ENCODE measurements around the gene ZNF512.
"Not testable (repeated sequence)": the region's sequence is repeated elsewhere in the genome, so short reads cannot be mapped to it uniquely, and the experiment has no call there.

The ZNF512 gene

GRCh38 chr2:27584597-27584996, 1.8 kb downstream of the ZNF512 start:
- DNase-seq, result no peak

GRCh38 chr2:27587025-27587424, 4.2 kb downstream of the ZNF512 start:
- peak; percentile 2 for DNase-seq

DNA sequence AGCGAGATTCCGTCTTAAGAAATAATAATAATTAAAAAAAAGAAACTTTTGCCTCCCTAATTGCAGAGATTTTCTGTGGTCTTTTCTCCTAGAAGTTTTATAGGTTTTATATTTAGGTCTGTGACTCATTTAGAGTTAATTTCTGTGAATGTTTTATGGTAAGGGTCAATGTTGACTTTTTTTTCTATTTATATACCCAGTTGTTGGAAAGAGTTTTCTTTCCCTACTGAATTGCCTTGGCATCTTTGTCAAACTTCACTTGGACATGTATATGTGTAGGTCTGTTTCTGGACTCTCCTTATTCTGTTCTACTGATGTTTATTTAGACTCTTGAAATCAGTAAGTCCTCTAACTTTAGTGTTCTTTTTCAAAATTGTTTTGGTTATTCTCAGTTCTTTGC, 5.5 kb downstream of the ZNF512 start:
- no peak for DNase-seq

- DNase-seq, result no peak
Measured at GRCh38 chr2:27591745-27592144, 8.9 kb downstream of the ZNF512 start.

GRCh38 chr2:27593240-27593639, 10.4 kb downstream of the ZNF512 start:
- DNase-seq, result no peak

DNA sequence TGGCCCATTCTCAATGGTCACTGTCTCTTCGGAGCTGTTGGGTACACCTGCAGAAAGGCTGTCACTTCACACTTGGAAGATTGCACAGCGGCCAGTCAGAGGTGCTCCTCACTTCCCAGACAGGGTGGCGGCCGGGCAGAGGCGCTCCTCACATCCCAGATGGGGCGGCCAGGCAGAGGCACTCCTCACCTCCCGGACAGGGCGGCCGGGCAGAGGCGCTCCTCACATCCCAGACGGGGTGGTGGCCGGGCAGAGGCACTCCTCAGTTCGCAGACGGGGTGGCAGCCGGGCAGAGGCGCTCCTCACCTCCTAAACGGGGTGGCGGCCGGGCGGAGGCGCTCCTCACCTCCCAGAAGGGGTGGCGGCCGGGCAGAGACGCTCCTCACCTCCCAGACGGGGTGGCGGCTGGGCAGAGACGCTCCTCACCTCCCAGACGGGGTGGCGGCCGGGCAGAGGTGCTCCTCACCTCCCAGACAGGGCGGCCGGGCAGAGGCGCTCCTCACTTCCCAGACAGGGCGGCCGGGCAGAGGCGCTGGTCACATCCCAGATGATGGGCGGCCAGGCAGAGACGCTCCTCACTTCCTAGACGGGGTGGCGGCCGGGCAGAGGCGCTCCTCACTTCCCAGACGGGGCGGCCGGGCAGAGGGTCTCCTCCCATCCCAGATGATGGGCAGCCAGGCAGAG, 11.3 kb downstream of the ZNF512 start:
- not testable (repeated sequence) for DNase-seq

DNA sequence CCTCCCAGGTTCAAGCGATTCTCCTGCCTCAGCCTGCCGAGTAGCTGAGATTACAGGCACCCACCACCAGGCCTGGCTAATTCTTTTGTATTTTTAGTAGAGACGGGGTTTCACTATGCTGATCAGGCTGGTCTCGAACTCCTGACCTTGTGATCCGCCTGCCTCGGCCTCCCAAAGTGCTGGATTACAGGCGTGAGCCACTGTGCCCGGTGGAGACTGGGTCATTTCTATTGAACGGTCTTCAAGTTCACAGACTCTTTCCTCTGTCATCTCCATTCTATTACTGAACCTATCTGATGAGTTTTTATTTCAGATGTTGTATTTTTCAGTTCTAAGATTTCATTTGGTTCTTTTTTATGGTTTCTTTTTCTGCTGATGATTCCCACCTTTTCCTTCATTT, 12.6 kb downstream of the ZNF512 start:
- DNase-seq, result not testable (repeated sequence)

- no peak for DNase-seq
Measured at GRCh38 chr2:27596627-27597026, 13.8 kb downstream of the ZNF512 start.

GRCh38 chr2:27606611-27607010, 23.8 kb downstream of the ZNF512 start:
- no peak for DNase-seq

GRCh38 chr2:27613985-27614384, 31.1 kb downstream of the ZNF512 start:
- no peak for DNase-seq

DNA sequence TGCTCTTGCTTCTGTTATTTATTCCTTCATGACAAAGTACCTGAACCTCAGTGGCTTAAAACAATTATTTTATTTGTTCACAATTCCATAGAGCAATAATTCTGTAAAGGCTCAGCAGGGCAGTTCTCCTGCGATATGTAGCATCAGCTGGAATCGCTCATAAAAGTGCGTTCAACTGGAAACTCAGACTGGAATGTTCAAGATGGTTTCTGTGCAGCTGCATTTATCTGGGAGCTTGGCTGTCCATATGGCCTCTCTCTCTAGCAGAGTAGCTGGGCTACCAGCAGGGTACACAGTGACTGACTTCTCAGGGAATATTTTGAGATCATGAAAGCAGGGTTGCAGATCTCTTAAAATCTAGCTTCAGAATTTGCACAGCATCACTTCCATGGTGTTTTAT, 32.5 kb downstream of the ZNF512 start:
- no peak for DNase-seq

DNA sequence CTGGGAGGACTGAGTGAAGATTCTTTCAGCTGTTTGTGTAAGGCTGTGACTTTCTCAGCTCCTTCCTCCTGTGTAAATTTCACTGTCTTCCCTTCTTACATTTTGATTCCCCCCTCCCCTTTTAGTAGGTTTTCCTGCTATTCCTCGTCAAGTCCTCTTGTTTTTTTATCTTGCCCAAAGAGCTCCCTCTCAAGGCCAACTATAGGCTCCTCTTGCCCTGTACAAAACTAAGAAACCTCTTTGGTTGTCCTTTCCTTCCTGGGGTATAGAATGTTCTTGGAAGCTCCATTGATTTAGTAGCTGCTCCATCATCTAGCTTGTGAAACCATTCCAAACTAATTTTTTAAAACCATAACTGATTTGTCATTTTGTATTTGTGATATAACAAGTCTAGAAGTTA, 38.7 kb downstream of the ZNF512 start:
- no peak for DNase-seq

DNA sequence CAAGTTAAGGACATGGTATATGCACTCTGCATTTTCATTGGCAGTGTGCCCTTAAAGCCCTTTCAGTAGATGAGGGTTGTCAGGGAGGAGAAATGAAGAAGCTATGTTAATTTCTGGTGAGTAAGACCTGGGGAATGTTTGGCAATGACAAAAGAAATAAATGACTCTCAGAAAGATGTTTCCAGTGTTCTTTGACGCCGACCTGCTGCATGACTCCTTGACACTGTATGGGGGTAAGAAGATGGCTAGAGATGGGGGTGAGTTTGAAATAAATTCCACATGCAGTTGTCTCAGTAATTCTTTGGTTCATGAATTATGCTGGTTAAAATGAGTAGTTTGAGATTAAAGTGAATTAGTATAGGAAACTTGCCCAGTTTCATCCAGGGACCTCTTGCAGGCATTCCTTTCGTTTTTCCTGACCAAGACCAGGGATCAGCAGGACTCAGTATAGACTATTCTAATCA, 40.1 kb downstream of the ZNF512 start:
- DNase-seq, result no peak

GRCh38 chr2:27624943-27625342, 42.1 kb downstream of the ZNF512 start:
- DNase-seq, result no peak

DNA sequence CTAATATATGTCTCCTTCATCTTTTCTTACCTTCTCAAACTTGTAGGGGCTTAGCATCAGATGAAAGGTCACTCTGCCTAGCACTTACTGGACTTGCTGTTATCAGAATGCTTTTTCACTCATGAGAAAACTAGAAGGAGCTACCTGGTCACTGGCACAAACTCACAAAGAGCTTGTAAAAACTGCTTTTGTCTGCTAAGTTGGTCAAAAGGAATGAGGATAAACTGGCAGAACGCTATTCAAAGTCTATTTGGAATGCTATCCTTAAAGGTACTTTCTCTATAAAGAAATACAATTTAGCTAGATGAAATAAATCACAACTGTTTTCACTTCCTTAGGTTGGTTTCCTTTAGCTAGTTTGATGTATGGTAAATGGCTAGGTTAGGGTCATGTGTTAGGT, 43.5 kb downstream of the ZNF512 start:
- not testable (repeated sequence) for DNase-seq

- DNase-seq, result not testable (repeated sequence)
Measured at GRCh38 chr2:27626921-27627320, 44.1 kb downstream of the ZNF512 start.

- DNase-seq, result peak; percentile 4
Measured at GRCh38 chr2:27627963-27628766, 45.3 kb downstream of the ZNF512 start.

DNA sequence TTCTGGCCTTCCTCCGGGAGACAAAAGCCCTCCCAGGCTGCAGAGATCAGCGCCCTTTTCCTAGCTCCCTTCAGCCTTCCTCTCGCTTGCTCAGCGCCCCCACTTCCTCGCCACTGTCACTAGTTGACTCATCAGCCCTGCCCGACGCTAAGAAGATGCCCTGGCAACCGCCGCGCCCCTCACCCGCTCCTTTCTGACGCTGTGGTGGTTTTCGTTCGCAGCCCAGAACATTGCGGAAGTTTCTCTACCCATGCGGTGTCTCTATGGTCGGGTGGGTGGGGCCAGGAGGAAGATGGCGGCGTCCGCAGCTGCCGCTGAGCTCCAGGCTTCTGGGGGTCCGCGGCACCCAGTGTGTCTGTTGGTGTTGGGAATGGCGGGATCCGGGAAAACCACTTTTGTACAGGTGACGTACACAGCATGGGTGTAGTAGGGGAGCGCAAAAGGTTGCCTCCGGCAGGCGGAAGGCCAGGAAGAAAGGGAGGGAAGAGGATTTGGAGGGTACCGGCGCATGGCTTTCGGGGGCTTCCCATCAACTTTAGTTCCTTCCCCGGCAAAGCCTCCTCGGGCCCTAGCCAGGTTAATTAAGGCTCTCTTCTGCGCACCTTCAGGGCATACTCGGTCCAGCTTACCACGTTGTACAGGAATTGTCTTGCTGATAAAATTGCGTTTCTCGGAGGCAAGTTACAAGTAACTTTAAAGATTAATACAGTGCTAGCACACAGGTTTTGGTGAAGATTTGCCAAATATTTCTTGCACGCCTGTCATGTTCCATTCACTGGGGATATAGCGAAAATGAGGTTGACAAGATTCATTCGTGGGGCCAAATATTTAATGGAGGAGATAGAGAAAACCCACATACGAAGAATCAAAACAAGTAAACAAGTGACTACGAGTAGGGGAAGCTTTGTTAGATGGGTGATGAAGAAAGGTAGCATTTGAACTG, 46.2 kb downstream of the ZNF512 start, which contains the start of the genes CCDC121 and GPN1:
TSS of gene CCDC121 (minus strand) at position 246 of the 943 bp plus-strand sequence. CDS start 1,213 bp downstream, outside the sequence.
TSS of gene GPN1 (plus strand) at position 284 of the 943 bp plus-strand sequence. CDS start at position 293, 9 bp downstream.
- peak; percentile 96 for DNase-seq

DNA sequence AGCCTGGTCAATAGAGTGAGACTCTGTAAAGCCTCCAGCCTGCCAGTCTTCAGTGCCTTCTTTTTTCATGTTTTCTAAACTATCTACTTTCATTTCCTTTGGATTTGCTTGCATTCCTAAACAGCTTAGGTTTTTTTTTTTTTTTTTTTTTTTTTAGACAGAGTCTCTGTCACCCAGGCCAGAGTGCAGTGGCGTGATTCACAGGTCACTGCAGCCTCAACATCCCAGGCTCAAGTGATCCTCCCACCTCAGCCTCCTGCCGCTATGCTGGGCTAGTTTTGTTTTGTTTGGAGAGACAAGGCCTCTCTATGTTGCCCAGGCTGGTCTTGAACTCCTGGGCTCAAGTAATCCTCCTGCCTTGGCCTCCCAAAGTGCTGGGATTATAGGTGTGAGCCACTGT, 47.4 kb downstream of the ZNF512 start:
- not testable (repeated sequence) for DNase-seq

DNA sequence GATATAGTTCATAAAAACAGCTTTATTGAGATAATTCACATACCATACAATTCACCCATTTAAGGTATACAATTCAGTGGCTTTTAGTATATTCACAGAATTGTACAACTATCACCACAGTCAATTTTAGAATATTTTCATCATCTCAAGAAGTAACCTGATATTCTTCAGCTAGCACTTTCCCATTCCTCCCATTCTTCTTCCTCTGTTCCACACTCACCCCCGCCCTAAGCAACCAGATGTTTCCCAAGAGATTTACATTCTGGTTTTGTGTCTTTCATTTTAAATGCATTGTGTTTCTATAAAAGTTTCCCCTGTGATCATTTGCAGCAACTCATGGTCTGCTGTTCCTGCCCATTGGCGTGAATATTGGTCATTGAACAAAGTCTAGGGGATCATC, 51.4 kb downstream of the ZNF512 start:
- no peak for DNase-seq

DNA sequence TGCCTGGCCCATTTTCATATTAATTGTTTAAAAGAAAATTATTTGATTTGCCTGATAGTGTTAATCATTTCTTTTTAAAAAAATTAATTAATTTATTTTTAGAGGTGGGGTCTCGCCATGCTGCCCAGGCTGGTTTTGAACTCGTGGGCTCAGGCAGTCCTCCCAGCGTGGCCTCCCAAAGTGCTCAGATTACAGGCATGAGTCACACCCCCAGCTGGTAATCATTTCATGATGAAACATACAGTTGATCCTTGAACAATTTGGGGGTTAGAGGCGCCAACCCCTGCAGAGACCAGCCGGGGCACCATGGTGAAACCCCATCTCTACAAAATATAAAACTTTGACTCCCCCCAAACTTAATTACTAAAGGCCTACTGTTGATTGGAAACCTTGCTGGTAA, 53.9 kb downstream of the ZNF512 start:
- DNase-seq, result no peak

GRCh38 chr2:27638037-27638637, 55.3 kb downstream of the ZNF512 start:
- DNase-seq, result no peak
